Gastroesophageal sphincter (tissue), 3 donors: ENCODE measurements around the gene SFT2D2.

Experiments used
- POLR2AphosphoS5 ChIP-seq: sonication (generic); formaldehyde crosslinking; IDR thresholded peaks from one replicate; pipeline ENCODE4 v1.6.1; 2017; ENCODE audit warnings: antibody characterized with exemption
- TF ChIP-seq, protein P1 (sequence below), 4 experiments: fragments of 200-600 bp in 2 of 4; fragments of 450-650 bp in 2 of 4; sonication (generic) in 1 of 4; IDR thresholded peaks; one replicate each; pipeline ENCODE4 v1.5.1; 2017 to 2019; ENCODE audit warnings: antibody characterized with exemption in 4 of 4, mild to moderate bottlenecking in 2 of 4, moderate library complexity in 2 of 4

DNA sequence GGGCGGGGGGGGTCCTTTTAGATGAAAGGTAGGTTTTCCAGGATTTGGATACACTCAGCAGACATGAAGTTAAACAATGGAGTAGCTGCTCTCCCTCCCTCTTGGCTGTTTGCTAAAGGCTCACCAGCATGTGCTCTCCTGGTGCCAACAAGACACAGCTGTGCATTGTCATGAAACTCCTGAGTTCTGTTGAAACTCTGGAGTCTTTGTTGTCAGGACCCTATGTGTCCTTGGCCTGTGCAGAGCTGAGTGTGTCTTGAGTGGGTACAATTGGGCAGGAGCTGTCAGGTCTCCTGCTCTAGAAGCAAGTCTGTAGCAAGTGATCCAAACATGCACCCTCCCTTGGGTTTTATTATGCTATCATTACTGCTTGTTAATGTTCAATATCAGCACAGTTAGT lies 67.6 kb downstream of the SFT2D2 start:
- no peak for TF ChIP-seq POLR2AphosphoS5
- TF ChIP-seq, protein P1, sequence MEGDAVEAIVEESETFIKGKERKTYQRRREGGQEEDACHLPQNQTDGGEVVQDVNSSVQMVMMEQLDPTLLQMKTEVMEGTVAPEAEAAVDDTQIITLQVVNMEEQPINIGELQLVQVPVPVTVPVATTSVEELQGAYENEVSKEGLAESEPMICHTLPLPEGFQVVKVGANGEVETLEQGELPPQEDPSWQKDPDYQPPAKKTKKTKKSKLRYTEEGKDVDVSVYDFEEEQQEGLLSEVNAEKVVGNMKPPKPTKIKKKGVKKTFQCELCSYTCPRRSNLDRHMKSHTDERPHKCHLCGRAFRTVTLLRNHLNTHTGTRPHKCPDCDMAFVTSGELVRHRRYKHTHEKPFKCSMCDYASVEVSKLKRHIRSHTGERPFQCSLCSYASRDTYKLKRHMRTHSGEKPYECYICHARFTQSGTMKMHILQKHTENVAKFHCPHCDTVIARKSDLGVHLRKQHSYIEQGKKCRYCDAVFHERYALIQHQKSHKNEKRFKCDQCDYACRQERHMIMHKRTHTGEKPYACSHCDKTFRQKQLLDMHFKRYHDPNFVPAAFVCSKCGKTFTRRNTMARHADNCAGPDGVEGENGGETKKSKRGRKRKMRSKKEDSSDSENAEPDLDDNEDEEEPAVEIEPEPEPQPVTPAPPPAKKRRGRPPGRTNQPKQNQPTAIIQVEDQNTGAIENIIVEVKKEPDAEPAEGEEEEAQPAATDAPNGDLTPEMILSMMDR (IDR thresholded peaks at IDR 0.05) = no peak
